HG03280 (cell line): ENCODE results near the gene TKFC.

Experiments used
- ATAC-seq: cut with Tn5 transposase; IDR thresholded peaks from one replicate; pipeline ENCODE4 v1.9.1; 2021; ENCODE audit warnings: mild to moderate bottlenecking, moderate library complexity; ENCODE audit not compliant: unreplicated experiment

TKFC gene

DNA sequence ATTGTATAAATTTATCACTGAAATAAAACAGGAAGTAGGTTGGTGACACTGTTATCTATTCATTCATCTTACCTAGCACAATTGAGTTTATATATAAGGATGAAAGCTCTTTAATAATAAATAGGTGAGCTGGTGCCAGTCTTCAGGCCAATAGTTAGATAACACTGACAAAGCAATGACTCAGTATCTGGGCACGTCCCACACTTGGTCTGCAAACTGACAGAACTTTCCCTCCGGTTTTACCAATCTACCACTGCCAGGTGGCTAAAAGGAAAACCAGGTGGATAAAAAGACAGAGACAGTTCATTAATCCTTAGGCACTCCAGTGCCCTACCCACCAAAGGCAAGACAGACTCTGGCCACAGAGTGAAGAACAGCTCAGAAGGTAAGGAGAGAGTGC, 17.8 kb upstream of the TKFC start:
- no peak for ATAC-seq

- no peak for ATAC-seq
Measured at GRCh38 chr11:61325649-61326414, 7.2 kb upstream of the TKFC start.

GRCh38 chr11:61327669-61328071, 5.4 kb upstream of the TKFC start:
- no peak for ATAC-seq

DNA sequence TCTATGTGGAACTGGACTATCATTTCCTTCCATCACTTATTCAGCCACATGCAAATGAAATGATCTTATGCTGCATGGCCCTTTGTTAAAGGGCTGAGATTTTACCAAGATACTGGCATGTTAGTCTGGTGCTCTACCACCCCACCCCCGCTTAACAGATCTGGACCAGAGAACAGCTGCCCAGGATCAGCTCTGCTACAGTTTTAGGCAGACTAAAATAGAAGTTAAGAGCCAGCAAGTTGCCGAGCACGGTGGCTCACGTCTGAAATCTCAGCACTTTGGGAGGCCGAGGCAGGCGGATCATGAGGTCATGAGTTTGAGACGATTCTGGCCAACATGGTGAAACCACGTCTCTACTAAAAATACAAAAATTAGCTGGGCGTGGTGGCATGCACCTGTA, 4.7 kb upstream of the TKFC start:
- ATAC-seq, result no peak

GRCh38 chr11:61329871-61330270, 3.2 kb upstream of the TKFC start:
- ATAC-seq, result no peak

GRCh38 chr11:61331651-61332050, 1.4 kb upstream of the TKFC start:
- no peak for ATAC-seq

DNA sequence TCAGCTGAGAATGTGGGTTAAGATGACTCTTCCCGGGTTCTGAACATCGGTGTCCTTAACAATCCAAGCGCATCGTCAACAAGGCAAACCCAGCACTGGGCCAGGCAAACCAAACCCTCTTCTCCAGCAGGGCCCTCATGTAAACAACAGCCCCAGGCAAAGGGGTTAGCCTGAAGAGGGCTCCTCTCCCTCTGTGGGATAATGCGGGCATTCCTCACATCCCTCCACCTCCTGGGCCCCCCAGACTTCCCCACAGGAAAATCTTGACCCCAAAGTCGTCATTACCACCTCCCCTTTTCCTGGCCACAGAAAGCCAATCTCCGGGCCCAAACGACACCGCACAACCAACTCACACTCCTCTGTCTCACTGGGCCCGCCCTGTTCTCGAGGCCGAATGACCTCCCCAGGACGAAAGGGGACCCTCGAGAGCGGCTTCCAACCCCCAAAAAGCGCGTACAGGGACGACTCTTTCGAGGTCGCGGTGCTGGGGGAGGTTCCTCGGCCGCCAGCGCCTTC, 689 bp upstream of the TKFC start:
- peak; percentile 4 for ATAC-seq

GRCh38 chr11:61333550-61334433, 764 bp downstream of the TKFC start:
- ATAC-seq, result no peak

DNA sequence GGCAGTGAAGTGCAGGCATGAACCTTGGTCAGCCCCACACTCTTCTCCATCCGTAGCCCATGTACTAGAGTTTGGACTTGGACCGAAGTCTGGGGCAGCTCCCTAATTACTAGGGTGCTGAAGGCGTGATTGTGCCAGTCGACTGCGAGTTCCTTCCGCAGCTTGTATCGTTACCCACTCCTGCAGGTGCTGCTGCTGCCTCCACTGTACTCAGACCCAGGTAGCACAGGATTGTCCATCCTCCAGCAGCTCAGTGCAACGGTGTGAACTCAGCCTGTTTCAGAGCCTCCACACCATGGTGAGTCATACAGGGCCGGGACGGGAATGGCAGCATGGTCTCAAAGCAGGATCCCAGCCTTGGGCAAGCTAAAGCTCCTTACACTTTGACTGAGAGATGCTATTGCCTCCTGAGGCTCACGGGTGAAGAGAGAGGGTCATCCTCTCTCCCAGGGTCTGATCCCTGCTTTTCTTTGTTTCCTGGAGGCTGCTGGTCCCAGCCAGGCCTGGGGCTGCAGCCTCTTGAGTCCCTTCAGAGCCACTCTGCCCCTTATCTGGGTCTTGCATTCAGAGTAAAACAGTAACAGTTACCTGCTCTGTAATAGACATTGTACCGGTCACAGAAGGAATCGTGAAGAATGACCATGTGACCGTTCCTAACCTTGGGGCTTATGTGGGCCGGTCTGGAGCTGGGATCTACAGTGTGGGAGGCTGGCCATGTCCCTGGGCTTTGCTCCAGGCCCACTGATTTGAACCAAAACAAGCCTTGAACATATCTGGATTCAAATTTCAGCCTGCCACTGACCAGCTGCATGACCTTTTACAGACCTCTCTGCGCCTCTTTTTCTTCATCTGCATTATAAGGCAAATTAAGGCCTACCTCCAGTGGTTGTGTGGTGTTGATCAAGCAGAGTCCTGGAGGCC, 1.7 kb downstream of the TKFC start:
- ATAC-seq, result no peak

GRCh38 chr11:61335355-61335710, 2.3 kb downstream of the TKFC start:
- ATAC-seq, result no peak

- ATAC-seq, result peak; percentile 40
Measured at GRCh38 chr11:61336171-61336935, 3.3 kb downstream of the TKFC start.

- ATAC-seq, result no peak
Measured at GRCh38 chr11:61337706-61338470, 4.9 kb downstream of the TKFC start.

- no peak for ATAC-seq
Measured at GRCh38 chr11:61338783-61339489, 5.9 kb downstream of the TKFC start.

DNA sequence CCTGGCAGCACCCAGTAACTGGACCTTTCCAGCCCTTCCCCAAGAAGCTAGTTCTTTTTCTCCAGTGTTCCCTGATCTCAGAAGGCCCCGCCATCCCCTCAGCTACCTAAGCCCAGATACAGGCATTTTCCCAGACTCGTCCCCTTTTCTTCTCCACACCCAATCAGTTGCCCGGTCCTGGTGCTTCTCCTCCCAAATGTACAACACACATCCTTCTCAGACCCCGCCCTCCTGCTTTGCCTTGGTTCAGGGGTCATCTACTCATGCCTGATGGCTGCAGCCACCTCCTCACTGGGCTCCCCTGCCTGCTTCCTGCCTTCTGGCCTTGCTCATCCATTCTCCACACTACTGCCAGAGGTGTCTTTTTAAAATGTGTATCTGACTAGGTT, 6.5 kb downstream of the TKFC start:
- no peak for ATAC-seq

DNA sequence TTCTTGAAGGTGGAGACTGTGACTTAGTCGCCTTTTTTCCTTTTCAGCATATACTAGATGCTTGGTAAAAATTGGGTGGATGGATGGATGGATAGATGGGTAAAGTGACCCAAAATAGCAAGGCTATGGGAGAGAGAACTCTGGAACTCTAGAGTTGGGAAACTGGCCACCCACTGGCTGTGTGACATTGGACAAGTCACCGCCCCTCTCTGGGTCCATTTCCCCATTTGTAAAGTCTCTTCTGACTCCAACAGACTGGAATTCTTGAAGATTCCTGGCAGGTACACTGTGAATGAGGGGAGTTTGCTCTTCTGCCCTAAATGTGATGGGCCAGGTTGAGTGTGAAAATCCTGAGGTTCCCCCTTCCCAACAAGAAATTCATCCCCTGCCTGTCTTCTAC, 8.0 kb downstream of the TKFC start:
- no peak for ATAC-seq

DNA sequence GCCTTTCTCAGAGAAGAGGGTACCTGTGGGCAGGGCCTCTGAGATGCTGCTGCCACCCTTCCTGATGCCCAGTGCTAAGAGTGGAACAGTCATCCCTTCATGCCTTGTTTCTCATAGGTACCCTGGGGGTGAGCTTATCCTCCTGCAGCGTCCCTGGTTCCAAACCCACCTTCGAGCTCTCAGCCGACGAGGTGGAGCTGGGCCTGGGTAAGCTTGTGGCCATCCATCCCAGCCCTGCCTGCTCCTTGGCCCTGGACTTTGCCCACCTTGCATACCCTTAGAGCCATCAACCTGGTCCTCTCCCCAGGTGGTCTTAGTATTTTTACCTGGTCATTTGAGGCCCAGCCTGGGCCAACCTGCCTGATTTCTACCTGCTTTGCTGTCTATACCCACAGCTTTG, 8.7 kb downstream of the TKFC start:
- no peak for ATAC-seq

- ATAC-seq, result no peak
Measured at GRCh38 chr11:61342207-61342803, 9.3 kb downstream of the TKFC start.
